Activated gamma-delta T cell treated with Interleukin-2 at 50 U/mL for 16 hours (primary cell): Measurements from ENCODE around the gene C1GALT1.

ENCODE experiments used
- DNase-seq: peaks from one replicate; pipeline ENCODE4 v3.0.0-alpha.2; 2020

The C1GALT1 gene

DNA sequence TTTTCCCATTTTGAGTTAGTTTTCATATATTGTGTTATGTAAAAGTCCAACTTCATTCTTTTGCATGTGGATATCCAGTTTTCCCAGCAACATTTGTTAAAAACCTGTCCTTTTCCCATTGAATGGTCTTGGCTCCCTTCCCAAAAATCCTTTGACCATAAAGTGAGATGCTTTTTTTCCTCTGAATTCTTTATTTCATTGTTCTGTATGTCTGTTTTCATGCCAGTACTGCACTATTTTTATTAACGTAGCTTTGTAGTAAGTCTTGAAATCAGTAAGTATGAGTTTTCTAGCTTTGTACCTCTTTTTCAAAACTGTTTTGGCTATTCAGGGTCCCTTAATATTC is 20.0 kb downstream of the C1GALT1 start:
- no peak for DNase-seq

GRCh38 chr7:7203813-7204575 is 21.6 kb downstream of the C1GALT1 start:
- no peak for DNase-seq

- no peak for DNase-seq
These were observed 25.5 kb downstream of the C1GALT1 start for GRCh38 chr7:7207876-7208275.

DNA sequence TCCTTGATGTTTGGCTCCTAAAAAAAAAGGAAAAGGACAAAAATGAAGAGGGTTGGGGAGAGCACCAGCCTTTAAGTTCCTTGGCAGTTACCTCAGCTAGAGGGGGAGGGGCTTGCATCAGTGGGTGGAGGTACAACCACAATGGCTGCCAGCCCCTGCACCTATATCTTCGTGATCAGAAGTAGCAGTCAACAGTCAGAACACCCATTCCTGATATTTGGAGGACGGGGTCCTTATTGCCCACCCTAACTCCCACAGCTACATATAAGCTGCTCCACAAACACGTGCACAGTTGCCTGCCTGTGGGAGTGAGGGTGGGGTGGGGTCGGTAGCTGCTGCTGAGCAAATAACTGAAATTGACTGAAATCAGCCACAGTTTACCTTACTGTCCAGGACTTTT is 26.2 kb downstream of the C1GALT1 start:
- DNase-seq, result no peak

GRCh38 chr7:7209412-7210050 is 27.2 kb downstream of the C1GALT1 start:
- DNase-seq, result no peak

- no peak for DNase-seq
These were observed 28.3 kb downstream of the C1GALT1 start for GRCh38 chr7:7210475-7211237.

DNA sequence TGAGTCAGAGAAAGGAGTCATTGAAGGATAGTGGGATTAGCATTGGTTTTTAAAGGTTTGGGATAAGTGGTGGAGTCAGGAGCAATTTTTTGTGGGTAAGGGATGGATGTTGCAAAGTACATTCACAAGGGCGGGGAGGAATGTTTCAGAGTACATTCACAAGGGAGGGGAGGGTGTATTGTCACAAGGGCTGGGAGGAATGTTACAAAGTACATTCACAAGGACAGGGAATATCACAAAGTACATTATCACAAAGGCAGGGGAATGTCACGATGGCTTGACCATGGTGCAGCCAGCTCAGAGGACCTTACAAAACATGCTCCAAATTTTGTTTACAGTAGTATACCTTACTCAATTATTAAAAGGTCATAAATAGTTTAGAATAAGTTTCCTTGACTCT is 30.3 kb downstream of the C1GALT1 start:
- no peak for DNase-seq

DNA sequence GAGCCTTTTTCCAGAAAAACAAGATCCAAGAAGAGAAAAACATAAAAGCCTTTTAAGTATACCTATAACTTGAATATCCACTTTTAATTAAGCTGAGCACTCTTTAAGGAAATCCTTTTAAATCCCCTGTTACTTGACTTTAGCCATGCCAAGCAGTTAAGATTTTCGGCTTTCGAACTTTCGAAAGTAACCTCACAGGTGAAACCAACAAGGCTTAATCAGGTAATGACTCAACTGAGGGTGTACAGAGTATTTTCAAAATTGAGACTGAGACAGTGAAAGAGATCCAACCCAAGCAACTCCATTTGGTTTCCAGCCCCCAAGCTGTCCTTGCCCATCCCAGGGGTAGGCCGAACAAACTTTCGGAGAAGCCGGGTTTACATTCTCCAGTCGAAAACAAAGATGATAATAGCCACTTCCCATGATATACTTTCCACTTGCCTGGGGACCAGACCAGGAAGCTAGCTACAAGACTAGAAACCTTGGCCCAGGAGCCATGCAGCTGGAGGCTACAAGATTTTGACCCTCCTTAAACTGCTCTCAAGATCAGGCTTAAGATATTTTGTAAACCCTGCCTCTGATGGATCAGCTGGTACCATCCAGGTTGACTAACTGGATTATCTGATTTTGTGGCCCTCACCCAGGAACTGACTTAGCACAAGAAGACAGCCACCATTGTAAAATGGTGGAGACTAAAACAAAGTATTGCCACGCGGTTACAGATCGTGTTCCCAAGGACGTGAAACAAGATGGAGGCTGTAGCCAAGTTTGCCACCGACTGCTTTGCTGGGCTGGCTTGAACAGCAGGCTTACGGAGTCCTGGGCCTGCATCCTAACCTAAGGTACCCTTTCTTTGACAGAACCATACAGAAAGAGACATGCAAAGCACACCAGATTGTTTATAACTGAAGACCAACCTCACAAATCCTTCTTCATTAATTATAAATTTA is 32.3 kb downstream of the C1GALT1 start:
- DNase-seq, result no peak

- no peak for DNase-seq
These were observed 33.9 kb downstream of the C1GALT1 start for GRCh38 chr7:7216279-7216678.

DNA sequence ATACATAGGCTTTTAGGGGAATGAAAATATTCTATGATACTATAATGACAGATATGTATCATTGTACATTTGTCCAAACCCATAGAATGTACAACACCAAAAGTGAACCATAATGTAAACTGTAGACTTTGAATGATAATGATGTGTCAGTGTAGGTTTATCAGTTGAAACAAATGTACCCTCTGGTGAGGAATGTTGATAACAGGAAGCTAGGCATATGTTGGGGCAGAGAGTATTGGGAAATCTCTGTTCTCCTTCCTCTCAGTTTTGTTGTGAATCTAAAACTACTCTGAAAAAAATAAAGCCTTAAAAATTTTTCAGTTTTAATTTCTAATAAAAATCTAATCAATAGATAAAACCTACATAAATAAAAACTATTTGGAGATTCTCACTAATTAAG is 36.9 kb downstream of the C1GALT1 start:
- DNase-seq, result no peak

DNA sequence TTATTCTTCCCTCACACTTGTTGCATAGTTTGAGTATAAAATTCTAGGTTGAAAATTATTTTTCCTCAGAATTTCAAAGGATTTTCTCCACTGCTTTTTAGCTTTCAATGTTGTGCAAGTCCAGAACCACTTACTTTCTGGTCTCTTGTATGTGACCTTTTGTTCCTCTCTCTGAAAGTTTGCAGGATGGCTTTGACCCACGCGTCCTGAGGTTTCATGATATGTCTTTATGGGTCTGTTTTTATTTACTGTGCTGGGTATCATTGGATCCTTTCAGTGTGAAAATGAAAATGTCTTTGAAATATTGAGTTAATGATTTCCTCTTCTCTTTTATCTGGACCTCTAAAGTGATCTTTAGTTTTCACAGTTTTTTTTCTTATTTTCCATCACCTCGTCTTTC is 38.5 kb downstream of the C1GALT1 start:
- DNase-seq, result no peak

DNA sequence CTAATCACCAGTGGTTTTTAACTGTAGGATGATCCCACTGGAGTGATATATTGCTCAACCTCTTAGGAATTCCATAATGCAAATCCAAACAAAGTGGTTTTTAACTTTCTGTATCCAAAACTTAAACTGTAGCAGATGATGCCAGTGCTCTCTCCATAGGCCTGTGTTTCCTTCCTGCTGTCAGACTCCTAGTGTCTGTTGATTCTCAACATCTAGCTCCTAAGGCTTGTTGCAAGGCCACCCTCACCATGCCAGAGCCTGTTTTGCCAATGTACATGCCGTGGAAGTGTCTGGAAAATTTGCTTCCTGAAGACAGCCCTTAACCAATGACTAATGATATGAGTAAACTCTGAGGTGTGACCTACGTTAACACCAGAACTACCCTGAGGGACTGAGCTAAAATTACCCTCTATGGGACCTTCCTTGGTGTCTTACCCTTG is 39.3 kb downstream of the C1GALT1 start:
- no peak for DNase-seq

GRCh38 chr7:7223250-7223649 is 40.9 kb downstream of the C1GALT1 start:
- no peak for DNase-seq

DNA sequence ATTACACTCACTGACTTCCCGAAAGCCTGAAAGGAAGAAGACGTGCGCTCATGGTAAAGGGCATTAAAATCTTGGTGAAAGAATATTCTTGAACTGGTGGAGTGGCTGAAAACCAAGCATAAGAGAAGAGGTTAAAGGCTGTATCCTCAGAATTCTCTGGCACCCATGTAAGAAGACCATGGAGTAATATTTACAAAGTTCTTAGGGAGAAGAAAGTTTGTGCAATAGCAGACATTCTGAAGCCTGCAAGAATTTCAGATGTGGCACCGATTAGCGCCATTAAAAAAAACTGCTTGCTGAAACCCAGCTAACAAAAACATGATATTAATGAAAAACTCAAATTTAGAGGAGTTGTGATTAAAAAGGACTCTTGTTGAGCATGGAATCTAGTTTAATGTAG is 44.1 kb downstream of the C1GALT1 start:
- DNase-seq, result no peak

DNA sequence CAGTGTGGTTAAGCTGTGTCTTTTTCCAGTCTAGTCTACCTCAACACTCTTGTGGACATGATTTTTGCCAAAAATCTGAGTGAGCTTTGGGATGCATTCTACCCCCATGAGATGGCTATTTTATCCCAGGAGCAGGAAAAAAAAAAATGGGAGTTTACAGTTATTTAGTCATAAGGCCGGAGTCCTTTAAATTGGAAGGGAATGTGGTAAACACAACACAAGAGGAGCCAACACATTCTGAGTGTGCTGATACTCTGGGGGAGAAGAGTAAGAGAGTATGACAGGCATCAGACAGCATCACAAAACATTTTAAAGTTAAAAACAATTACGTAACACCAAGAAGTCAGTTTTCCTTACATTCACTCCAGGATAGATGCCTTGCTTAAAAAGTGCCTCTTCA is 46.1 kb downstream of the C1GALT1 start:
- no peak for DNase-seq

- no peak for DNase-seq
These were observed 46.6 kb downstream of the C1GALT1 start for GRCh38 chr7:7228967-7229366.

DNA sequence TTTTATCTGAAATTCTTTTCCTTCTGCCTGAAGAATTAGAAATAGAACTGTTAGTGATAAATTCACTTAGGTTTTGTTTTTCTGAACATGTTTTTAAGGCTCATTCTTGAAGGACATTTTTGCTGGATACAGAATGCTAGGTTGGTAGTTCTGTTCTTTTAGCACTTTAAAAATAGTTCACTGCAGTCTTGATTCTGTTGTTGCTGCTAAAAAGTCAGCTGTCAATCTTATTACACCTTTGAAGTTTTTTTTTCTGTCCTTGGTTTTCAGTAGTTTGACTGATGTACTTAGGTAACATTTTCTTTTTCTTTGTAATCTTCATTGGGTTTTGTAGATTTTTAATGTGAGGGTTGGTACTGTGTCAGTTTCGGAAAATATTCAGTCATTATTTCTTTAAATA is 48.7 kb downstream of the C1GALT1 start:
- DNase-seq, result no peak

- no peak for DNase-seq
These were observed 49.5 kb downstream of the C1GALT1 start for GRCh38 chr7:7231865-7232264.

- DNase-seq, result no peak
These were observed 53.0 kb downstream of the C1GALT1 start for GRCh38 chr7:7235347-7235746.

DNA sequence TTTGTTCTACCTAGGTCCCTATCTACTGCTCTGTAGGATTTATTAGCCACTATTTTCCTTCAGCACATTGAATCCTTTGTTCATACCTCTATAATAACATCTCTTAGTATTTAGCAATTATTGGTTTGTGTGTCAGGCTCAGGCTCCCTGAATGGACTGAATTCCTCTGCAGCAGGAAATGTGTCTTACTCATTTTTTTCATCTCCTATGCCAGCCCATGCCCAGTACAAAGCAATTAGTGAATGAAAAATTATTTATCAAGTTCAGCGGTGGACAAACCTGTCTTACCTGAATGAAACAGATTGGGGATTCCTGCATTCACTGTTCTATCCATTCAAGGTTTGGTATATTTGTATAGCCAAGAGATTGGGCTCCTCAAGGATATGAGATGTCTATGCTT is 53.7 kb downstream of the C1GALT1 start:
- DNase-seq, result no peak

- DNase-seq, result no peak
These were observed 55.0 kb downstream of the C1GALT1 start for GRCh38 chr7:7237201-7237977.

GRCh38 chr7:7237978-7238267 is 55.6 kb downstream of the C1GALT1 start:
- DNase-seq, result no peak
